EH (cell line): ENCODE data around the gene MTHFD2L.
A peak's percentile ranks its signal among the peaks of the same experiment; 100 is the strongest.
"Not testable (repeated sequence)": the region's sequence is repeated elsewhere in the genome, so short reads cannot be mapped to it uniquely, and the experiment has no call there.

Experiments
- DNase-seq: peaks from one replicate; pipeline ENCODE4 v3.0.0-alpha.2; 2015; ENCODE audit warnings: low read depth

MTHFD2L gene

DNA sequence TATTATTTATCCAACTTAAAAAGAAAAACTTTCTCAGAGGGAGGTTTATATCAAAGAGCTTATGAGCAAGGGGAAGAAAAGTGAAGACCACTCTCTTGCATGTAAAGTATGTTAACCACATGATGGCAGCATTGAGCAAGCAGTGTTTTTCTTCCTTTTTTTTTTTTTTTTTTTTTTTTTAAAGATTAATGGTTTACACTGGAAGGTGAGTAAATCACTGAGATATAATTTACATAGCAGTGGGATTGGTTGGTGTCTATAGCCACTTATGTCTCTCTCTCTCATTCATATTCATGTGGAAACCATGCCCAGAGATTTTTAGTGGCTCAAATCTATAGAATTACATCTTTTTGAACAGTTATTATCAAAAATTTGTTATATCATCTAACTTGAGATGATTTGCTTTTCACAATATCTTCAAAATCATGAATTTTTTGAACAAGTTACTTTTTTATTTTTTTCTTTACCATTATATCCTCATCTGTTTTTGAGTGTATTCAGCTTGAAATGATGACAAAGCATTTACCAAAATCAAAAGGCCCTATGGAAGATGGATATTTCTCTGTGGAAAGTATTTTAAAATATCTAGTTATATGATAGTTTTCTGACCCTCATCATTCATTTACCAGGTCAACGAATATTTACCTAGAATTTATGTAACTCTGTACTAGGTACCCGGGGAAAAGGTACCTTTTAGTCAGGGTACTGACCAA is 31.6 kb downstream of the MTHFD2L start:
- DNase-seq, result peak; percentile 65

DNA sequence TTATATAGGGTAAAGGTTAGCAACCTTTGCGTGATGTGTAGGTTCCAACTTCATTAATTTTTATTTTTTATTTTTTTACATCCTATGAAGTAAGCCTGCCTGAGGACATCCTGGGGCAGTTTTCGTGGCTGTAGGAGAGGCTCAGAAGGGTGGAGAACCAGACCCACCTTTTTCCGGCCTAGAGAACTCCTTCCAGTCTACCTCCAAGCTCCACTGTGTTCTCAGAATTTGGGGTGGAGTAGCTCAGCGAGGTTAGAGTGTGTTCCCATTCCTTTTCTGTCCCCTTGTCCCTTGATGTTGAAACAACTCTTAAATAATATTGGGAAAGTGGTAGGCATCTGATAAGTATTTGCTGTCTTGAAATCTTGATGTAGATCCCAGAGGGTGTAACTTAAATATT is 32.4 kb downstream of the MTHFD2L start:
- no peak for DNase-seq

DNA sequence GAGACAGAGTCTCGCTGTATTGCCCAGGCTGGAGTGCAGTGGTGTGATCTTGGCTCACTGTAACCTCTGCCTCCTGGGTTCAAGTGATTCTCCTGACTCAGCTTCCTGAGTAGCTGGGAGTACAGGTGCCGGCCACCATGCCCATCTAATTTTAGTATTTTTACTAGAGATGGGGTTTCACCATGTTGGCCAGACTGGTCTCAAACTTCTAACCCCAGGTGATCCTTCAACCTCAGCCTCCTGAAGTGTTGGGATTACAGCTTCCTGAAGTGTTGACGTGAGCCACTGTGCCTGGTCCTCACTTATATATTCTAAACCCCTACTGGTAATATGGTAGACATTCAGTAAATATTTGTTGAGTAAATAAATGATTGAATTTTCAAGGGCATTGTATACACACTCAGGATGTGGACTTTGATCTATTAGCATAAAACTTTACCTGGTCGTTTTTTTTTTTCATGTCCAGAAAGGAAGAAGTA is 33.0 kb downstream of the MTHFD2L start:
- no peak for DNase-seq

DNA sequence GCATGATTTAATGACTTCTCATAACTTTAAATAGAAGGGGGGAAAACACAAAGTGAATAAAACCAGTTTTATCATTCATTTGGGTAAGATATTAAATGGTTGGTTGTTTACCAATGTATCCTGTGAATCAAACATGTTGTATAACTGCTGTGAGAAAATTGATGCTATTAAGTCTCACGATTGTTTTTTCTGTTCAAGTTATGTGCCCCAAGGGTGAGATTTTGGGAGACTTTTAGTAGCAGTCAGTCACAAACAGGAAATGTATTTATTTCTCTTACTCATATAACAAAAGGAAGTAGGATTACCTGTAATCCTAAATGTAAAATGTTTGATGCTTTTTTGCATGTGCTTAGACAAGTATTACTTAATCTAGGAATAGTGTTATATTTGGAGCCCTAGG is 39.2 kb downstream of the MTHFD2L start:
- no peak for DNase-seq

DNA sequence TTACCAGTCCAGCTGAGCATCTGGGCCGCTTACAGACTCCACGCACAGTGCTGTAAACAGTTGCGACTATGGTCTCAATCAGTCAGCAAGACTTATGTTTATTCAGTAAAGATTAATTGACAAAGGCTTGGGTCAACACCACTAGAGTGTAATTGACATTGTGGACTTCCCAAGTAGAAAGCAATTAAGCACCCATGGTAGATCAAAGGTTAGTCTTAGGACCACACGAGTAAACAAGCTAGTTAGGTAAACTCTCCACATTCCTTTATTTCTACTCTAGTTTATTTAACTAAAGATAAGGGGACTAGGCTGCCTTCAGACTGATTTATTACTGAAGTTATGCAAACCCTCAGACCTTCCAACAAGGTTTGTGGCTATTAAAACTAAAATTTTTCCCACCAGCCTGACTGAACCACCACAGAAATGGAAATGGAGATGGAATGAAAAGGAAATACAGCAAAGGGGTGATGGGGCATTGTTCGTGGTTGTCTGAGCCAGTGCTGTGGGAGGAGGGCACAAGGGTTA is 44.2 kb downstream of the MTHFD2L start:
- DNase-seq, result peak; percentile 51

DNA sequence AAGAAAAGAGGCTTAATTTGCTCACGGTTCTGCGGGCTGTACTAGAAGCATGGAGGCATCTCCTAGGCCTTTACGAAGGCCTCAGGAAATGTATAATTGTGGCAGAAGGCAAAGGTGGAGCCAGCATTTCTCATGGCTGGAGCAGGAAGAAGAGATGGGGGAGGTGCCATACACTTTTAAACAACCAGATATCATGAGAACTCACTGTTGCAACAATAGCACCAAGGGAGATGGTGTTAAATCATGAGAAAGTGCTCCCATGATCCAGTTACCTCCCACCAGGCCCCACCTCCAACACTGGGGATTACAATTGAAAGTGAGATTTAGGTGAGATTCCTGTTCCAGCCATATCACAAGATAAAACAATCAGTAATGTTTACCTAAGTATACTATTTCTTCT is 45.5 kb downstream of the MTHFD2L start:
- DNase-seq, result no peak

DNA sequence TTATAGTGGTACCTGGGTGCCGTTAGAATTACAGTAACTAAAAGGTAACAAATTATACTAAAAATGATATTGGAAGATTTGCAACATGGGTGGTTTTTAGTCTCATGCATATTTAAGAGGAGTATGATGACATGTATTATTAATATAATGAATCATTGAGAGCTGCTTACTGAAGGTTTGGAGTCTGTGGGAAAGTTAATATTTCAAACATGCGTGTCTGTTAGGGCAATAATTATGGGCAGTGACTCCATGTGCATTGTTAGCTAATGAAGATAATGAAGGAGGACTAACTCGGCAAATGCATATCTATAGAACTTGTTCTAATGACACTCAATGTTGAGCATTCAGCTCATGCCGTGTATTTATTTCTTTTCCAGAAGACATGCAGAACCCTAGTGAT is 47.1 kb downstream of the MTHFD2L start:
- no peak for DNase-seq

DNA sequence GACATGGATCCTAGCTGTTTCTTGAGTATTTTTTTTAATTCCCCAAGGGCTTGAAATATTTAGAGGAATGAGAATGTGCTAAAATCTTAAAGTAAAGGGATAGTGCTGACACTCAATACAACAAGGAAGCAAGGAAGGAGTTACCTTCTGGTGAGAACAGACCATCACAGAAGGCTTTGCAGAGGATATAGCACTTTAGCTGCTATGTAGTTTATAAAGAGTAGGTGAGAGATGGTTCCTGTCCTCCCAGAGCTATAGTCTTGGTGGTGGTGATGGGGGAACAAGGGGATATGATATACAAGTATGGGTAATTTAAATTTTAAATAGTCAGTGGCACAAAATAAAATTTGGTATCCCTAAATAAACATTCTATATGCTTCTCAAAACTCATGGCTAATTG is 47.6 kb downstream of the MTHFD2L start:
- no peak for DNase-seq

DNA sequence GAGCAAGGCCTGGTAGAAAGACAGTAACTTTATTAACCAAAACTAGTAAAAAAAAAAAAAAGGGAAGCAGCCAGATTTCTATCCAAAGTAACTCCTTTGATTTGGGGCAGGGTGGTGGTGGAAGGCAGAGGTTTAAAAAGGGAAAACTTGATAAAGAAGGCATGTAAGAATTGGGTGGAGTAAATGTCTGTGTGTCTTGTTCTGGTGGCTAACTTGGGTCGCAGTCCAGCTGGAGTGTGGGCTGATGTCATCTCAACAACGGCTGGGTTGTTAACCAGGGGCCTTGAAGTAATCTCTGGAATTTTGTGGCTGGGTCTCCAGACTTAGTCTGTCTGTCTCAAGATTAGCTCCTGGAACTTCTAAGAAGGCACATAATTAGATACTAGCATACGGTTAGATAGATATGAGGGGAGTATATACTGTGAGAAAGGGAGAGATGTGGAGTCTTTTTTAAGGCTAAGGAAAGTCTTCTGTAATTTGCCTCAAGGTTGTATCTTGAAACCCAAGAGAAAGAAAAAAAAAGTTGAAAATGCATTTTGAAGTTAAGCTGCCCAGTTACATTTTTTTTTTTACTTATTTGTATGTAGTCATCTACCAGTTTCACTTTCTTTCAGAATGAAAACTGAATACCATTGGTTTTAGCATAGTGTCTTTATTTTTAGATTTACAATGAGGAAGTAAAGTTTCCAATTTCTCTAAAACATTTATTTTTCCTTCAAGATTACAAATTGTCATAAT is 48.3 kb downstream of the MTHFD2L start:
- peak; percentile 70 for DNase-seq

DNA sequence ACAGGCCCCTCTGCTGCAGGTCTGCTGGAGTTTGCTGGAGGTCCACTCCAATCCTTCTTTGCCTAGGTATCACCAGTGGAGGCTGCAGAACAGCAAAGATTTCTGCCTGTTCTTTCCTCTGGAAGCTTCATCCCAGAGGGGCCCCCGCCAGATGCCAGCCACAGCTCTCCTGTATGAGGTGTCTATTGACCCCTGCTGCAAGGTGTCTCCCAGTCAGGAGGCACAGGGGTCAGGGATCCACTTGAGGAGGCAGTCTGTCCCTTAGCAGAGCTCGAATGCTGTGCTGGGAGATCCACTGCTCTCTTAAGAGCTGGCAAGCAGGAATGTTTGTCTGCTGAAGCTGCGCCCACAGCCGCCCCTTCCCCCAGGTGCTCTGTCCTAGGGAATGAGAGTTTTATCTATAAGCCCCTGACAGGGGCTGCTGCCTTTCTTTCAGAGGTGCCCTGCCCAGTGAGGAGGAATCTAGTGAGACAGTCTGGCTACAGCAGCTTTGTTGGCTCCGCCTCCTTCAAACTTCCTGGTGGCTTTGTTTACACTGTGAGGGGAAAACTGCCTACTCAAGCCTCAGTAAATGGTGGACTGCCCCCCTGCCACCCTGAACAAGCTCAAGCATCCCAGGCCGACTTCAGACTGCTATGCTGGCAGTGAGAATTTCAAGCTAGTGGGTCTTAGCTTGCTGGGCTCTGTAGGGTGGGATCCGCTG is 56.7 kb downstream of the MTHFD2L start:
- DNase-seq, result peak; percentile 33

DNA sequence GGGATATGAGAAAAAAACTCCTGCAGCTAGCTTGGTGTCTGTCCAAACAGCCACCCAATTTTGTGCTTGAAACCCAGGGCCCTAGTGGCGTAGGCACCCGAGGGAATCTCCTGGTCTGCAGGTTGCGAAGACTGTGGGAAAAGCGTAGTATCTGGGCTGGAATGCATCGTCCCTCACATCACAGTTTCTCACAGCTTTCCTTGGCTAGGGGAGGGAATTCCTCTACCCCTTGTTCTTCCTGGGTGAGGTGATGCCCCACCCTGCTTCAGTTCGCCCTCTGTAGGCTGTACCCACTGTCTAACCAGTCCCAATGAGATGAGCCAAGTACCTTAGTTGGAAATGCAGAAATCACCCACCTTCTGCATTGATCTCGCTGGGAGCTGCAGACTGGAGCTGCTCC is 57.3 kb downstream of the MTHFD2L start:
- DNase-seq, result not testable (repeated sequence)

DNA sequence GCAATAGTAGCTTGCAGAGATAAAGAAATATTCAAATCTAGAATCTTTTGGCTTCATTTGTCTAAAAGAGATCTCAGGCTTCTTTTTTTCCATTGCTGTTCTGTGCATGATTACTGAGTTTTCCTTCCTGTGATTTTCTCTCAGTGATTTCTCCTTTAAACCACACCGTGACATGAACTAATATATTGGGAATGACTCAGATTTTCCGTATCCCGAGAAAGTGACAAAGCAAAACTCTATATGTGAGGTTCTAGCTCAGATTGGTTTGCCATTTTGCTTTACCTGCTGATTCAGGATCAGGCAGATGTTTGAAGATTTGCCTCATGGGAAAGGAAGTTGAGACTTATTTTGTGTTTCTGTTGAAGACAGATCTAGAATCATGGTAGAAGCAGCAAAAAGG is 59.4 kb downstream of the MTHFD2L start:
- peak; percentile 63 for DNase-seq

DNA sequence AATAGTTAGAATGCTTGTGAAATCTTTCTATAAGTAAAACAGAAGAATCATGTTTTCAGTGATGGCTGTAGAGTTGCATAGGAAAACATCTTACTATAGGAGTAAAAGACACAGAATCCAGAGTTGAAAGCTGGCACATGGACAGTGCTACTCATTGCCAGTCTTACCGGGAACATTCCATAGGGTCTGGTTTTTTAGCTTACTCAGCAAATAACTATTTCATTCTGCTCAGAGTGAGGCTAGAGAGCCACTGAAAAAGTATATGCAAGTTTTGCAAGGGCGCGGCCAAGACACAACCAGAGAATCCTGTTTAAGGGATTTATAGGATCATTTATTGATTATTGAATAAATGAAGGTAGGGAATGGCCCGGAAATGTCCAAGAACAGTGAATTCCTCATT is 60.3 kb downstream of the MTHFD2L start:
- DNase-seq, result peak; percentile 35

DNA sequence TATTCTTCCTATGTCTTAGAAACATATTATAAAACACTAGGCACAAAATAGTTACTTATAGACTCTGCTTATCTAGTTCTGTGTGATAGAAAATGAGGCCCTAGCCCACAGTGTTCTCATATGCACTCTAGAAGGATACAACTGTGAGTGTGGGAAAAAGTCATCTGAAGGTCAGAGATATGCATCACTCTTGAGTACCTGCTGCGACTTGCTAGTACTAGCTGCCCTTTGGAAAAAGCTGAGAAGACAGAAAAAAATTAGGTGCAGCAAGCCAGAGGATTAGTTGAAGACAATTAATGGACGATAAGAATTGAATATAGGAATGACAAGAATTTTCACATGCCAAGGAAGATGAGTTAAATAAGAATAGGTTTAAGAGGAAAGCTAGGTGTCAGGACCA is 61.3 kb downstream of the MTHFD2L start:
- DNase-seq, result no peak

DNA sequence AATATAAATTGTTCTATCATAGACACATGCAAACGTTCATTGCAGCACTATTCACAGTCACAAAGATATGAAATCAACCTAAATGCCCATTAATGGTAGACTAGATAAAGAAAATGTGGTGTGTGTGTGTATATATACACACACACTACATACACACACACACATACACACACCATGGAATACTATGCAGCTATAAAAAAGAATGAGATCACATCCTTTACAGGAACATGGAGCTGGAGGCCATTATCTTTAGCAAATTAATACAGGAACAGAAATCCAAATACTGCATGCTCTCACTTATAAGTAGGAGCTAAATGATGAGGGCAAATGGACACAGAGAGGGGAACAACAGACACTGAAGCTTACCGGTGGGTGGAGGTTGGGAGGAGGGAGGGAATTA is 65.2 kb downstream of the MTHFD2L start:
- DNase-seq, result no peak

DNA sequence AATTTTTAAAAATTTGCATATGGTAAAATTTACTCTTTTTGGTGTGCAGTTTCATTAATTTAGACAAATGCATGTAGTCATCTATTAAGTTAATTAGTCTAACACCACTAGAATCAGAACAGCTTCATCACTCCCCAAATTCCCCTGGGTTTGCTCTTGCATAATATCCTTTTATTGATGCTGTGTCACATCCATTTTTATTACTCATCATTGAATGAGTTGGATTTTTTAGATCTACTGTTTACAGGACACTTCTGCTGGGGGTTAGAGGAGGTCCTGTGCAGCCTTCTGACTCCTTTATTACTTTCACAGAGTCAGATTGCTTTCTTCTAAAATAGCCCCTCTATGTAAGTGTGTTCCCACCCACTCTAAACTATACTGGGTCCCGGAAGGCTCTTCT is 65.9 kb downstream of the MTHFD2L start:
- DNase-seq, result peak; percentile 76

DNA sequence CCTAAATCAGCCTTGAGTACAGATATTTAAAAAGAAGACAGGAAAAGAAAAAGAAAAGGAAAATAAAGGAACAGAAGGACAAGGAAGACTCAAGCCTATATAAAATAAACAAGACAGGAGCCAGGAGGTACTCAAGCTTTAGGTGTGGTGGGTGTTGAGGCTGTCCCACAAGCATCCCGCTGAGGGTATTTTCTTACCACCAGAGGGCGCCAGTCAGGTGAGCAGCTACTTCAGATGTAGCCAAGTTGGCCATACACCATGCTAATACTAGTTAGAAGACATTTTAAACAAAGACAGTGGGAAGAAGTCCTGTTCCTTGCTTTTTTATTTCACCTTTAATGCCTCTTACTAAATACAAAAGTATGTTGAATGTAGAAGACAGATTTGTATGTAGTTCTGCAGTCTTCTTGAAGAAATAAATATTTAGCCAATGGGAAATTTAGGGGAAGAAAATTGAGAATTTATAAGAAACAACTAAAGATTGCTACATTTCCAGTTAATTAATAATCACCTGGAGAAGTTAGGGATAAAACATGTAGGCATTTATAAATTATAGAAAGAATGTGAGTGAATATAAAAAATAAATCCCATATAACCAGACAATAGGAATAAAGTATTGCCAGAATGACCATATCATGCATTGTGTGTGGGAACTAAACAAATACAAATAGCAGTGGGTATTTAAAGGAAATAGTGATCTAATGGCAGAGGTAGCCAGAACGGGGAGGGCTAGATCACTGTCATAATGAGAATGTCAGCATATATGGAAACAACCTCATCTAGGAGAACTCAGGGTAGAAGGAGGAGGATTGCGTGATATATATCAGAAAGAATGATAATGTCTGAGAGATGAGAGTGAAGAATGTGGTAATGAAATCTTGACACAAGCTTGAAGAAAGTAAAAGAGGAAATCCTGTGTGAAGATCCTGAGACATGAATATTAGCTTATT is 71.0 kb downstream of the MTHFD2L start:
- peak; percentile 88 for DNase-seq

DNA sequence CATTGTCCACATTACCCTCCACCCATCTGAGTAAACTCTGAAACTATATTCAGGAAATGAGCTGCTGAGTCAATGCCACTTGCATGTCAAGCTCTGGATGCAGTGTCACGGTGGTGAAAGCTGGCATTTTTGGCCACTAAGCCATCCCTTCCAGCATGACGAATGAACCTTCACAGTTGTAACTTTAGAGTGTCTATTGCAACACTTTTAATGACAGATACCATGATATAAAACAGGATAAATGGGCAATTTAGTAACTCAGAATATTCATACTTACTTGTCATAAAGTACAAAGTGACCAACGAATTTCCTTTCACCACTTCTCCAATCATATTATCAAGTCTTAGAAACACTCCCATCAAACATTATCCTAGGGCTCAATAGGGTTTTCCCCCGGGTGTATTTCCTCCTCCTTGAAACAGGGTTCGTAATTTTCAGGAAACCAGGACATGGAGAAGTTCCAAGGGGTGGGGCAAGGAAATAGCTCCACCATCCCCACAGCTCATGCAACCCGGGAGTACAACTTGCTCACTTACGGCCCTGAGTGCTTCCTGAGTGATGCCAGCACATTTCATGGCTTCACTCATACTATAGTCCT is 73.1 kb downstream of the MTHFD2L start:
- DNase-seq, result peak; percentile 94

DNA sequence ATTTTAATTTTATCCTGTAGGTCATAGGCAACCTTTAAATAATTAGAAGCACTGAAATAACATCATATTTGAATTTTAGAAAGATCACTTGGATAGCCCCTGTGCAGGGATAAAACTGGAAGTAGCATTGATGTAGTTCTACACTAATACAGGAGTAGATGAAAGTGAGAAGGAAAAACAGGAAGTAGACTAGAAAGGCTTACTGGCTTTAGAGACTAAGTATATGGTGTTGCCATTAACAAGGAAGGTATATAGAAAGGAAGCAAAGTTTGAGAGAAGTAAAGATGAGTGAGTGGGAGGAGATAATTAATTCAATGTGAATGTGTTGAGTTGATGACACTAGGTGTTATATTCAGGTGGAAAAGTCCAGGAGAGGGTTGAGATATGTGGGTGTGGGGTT is 77.2 kb downstream of the MTHFD2L start:
- DNase-seq, result no peak

DNA sequence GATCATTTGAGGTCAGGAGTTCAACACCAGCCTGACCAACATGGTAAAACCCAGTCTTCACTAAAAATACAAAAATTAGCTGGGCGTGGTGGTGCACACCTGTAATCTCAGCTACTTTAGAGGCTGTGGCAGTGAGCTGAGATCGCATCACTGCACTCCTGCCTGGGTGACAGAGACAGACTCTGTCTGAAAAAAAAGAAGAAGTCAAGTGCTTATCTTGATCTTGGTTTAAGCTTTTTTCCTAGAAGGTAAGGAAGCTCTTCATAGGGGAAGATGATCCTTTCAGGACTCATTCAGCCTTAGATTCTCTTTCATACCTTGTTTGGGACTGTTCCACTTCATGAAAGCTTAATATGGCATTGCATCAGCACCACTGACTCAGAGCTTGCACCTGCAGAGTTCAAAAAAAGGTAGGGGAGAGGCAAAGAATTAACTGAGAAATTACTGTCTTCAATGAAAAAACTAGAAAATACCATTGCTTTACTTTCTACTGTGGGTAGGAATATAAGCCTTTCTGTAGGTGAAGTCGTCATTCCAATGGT is 79.6 kb downstream of the MTHFD2L start:
- no peak for DNase-seq

DNA sequence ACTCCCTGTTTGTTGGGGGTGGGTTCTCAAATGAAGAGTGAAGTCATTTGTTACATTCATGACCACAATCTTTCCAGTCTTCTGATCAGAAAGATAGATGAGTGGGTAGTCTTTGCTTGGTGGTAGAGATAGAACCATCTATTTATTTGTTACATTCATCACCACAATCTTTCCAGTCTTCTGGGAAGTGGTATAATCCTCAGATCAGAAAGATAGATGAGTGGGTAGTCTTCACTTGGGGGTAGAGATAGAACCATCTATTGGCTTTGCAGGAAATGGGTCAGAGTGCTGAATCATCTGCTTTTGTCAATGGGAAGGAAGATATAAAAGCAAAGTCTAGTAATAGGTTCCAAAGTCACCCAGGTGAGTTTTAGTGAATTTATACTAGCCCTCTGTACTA is 86.1 kb downstream of the MTHFD2L start:
- no peak for DNase-seq
